ENCODE data around the gene PIGQ. TPM values are rescaled to one million over a fixed set of nuclear protein-coding genes. Genes with fewer than 3 reads are reported as not detected.

PIGQ gene
- polyA plus RNA-seq, 2 of the 4 experiments (the other 2 are of a cell fraction), result 13.2 to 31.2 TPM

DNA sequence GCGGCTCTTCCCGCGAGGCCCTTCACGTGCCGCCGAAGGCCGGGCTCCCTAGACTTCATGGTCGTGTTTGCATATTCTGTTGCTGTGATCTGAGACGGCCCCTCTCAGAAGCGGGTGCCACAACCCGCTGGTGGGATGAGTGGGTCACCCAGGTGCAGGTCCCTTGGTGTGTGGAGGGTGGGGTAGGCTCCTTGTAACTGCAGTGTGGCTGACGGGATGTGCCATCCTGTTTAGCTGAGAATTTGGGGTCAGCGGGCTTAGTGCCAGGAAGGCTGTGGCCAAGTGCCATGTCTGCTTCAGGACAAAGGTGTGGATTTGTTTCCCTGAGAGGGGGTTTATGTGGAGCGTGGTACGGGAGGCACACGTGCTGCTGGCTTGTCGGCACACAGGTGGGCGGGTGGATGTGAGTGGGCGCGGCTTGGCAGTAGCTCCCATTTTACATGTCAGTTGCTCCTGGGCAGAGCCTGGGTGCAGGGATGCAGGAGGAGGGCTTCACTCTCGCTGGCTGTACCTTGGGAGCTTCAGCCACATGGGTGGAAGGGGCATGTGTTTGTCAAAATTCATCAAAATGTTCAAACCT lies 51.8 kb downstream of the PIGQ start:
- 86% methylated on average over 19 of the region's 21 CpGs for WGBS (ENCODE audit: missing lambda C conversion rate)
- TF ChIP-seq ZC3H11A (IDR thresholded peaks at IDR 0.05), result no peak
- no peak for TF ChIP-seq POLR2AphosphoS2 (conservative IDR thresholded peaks at IDR 0.05; ENCODE audit: low read length)
- no peak for TF ChIP-seq NPAS2 (CRISPR knock-in tag; IDR thresholded peaks at IDR 0.05; ENCODE audit: borderline replicate concordance)
- no peak for TF ChIP-seq KDM5A (IDR thresholded peaks at IDR 0.05)
- TF ChIP-seq, protein P1, sequence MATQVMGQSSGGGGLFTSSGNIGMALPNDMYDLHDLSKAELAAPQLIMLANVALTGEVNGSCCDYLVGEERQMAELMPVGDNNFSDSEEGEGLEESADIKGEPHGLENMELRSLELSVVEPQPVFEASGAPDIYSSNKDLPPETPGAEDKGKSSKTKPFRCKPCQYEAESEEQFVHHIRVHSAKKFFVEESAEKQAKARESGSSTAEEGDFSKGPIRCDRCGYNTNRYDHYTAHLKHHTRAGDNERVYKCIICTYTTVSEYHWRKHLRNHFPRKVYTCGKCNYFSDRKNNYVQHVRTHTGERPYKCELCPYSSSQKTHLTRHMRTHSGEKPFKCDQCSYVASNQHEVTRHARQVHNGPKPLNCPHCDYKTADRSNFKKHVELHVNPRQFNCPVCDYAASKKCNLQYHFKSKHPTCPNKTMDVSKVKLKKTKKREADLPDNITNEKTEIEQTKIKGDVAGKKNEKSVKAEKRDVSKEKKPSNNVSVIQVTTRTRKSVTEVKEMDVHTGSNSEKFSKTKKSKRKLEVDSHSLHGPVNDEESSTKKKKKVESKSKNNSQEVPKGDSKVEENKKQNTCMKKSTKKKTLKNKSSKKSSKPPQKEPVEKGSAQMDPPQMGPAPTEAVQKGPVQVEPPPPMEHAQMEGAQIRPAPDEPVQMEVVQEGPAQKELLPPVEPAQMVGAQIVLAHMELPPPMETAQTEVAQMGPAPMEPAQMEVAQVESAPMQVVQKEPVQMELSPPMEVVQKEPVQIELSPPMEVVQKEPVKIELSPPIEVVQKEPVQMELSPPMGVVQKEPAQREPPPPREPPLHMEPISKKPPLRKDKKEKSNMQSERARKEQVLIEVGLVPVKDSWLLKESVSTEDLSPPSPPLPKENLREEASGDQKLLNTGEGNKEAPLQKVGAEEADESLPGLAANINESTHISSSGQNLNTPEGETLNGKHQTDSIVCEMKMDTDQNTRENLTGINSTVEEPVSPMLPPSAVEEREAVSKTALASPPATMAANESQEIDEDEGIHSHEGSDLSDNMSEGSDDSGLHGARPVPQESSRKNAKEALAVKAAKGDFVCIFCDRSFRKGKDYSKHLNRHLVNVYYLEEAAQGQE (IDR thresholded peaks at IDR 0.05), result no peak
- TF ChIP-seq, protein P2, sequence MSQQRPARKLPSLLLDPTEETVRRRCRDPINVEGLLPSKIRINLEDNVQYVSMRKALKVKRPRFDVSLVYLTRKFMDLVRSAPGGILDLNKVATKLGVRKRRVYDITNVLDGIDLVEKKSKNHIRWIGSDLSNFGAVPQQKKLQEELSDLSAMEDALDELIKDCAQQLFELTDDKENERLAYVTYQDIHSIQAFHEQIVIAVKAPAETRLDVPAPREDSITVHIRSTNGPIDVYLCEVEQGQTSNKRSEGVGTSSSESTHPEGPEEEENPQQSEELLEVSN (IDR thresholded peaks at IDR 0.05; ENCODE audit: borderline replicate concordance, low read depth), result no peak
- no peak for TF ChIP-seq MAX (IDR thresholded peaks at IDR 0.05)
- no peak for TF ChIP-seq CEBPB (IDR thresholded peaks at IDR 0.05)
- no peak for TF ChIP-seq HOXA7 (CRISPR knock-in tag; IDR thresholded peaks at IDR 0.05)
- no peak for TF ChIP-seq RNF2 (IDR thresholded peaks at IDR 0.05; ENCODE audit: borderline replicate concordance, low read depth)
- TF ChIP-seq, protein P3, sequence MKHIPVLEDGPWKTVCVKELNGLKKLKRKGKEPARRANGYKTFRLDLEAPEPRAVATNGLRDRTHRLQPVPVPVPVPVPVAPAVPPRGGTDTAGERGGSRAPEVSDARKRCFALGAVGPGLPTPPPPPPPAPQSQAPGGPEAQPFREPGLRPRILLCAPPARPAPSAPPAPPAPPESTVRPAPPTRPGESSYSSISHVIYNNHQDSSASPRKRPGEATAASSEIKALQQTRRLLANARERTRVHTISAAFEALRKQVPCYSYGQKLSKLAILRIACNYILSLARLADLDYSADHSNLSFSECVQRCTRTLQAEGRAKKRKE (CRISPR knock-in tag; IDR thresholded peaks at IDR 0.05; ENCODE audit: low read depth), result no peak
- TF ChIP-seq EP300 (IDR thresholded peaks at IDR 0.05), result no peak
- no peak for TF ChIP-seq POLR2A (IDR thresholded peaks at IDR 0.05; ENCODE audit: low read length)
- TF ChIP-seq HOXB13 (CRISPR knock-in tag; IDR thresholded peaks at IDR 0.05; ENCODE audit: low read depth), result no peak
- DNase-seq (ENCODE audit: low read depth in 1 of 2, low spot score in 1 of 2), result no peak
- Histone ChIP-seq H3K4me2 (peak overlapping the region; percentile 69), H3K27ac (peak overlapping the region in 1 of 2 experiments; percentile 71; a peak in 3 of 6 replicates), H3K4me1 (peaks cover 30% of the 10 kb centered on the region), H3K9me3 (no peaks in the 10 kb centered on the region), H3K4me3 (no peak overlapping the region)
- peak in 1 of 2 experiments; percentile 6; a peak in 2 of 6 replicates for ATAC-seq
- no peak for FAIRE-seq
- ChIA-PET CTCF (interaction anchor here (0.8 to 1.4 kb wide), 11 partner anchors 11 to 74 kb away, joined by 3 to 7 read pairs (median 4); partner anchors contain the start of genes RAB40C and WDR90), POLR2A (interaction anchor here (1.7 kb wide), 2 partner anchors 15 to 31 kb away, joined by 4 to 6 read pairs; partner anchors contain the start of gene METTL26)

GRCh38 chr16:622920-623280 lies 53.1 kb downstream of the PIGQ start:
- no peak for DNase-seq (ENCODE audit: low read depth in 1 of 2, low spot score in 1 of 2)
- H3K27ac ChIP-seq, result peak overlapping the region in 1 of 2 experiments; percentile 71; a peak in 2 of 6 replicates
- TF ChIP-seq, protein P3 (CRISPR knock-in tag; IDR thresholded peaks at IDR 0.05; ENCODE audit: low read depth), result no peak
- no peak for TF ChIP-seq CEBPB (IDR thresholded peaks at IDR 0.05)
- no peak for TF ChIP-seq RAD21 (conservative IDR thresholded peaks at IDR 0.05 in 1 of 2, IDR thresholded peaks at IDR 0.05 in 1 of 2)
- no peak for TF ChIP-seq ELK1 (IDR thresholded peaks at IDR 0.05; ENCODE audit: low read depth, low read length)
- TF ChIP-seq FOSB (CRISPR knock-in tag; IDR thresholded peaks at IDR 0.05), result no peak
- TF ChIP-seq RFX5 (IDR thresholded peaks at IDR 0.05), result no peak
- no peak for TF ChIP-seq NPAS2 (CRISPR knock-in tag; IDR thresholded peaks at IDR 0.05; ENCODE audit: borderline replicate concordance)
- TF ChIP-seq PBX3 (IDR thresholded peaks at IDR 0.05), result no peak
- no peak for TF ChIP-seq CHD4 (IDR thresholded peaks at IDR 0.05; ENCODE audit: borderline replicate concordance)
- no peak for TF ChIP-seq TFCP2L1 (CRISPR knock-in tag; IDR thresholded peaks at IDR 0.05)
- TF ChIP-seq PHF8 (IDR thresholded peaks at IDR 0.05; ENCODE audit: borderline replicate concordance, low read depth), result no peak
- no peak for TF ChIP-seq ZSCAN20 (CRISPR knock-in tag; IDR thresholded peaks at IDR 0.05)
- no peak for TF ChIP-seq CBX8 (IDR thresholded peaks at IDR 0.05)
- no peak for FAIRE-seq
- peak overlapping the region; percentile 69 for H3K4me2 ChIP-seq
- no peaks in the 10 kb centered on the region for H3K9me3 ChIP-seq
- 96% methylated on average over 16 of the region's 17 CpGs for WGBS (ENCODE audit: missing lambda C conversion rate)
- ChIA-PET CTCF (interaction anchor here (1.2 kb wide), 1 partner anchor 23 kb away, joined by 4 read pairs; no protein-coding TSS in a partner anchor), POLR2A (interaction anchor here (0.6 to 1.7 kb wide), 3 partner anchors 13 to 143 kb away, joined by 4 to 8 read pairs (median 6); partner anchors contain the start of gene METTL26)
- H3K4me1 ChIP-seq, result peaks cover 41% of the 10 kb centered on the region
- no peak for ATAC-seq
- no peak overlapping the region for H3K4me3 ChIP-seq
